BJ (cell line): ENCODE data around the gene DDX54. TPM values are rescaled to one million over a fixed set of nuclear protein-coding genes. Genes with fewer than 3 reads are reported as not detected.

Experiments
- CTCF ChIA-PET: fragments of 350-600 bp; formaldehyde crosslinking; extraction: SDS; loops from one replicate; lab custom pipeline; 2021; ENCODE audit warnings: antibody characterized with exemption, inconsistent platforms; lab: Yijun Ruan, JAX
- POLR2A ChIA-PET: fragments of 300-600 bp; sonication (Branson Sonifier 250); formaldehyde crosslinking; extraction: SDS; loops from one replicate; lab custom pipeline; 2021; ENCODE audit warnings: antibody characterized with exemption; lab: Charles Lee
- DNase-seq: peaks from one replicate; pipeline ENCODE4 v3.0.0-alpha.2; 2011; ENCODE audit warnings: low read depth
- H3K27me3 ChIP-seq: 2 replicates; pipeline ENCODE4 v1.6.0; 2011; ENCODE audit warnings: low read length; ENCODE audit not compliant: control insufficient read depth, insufficient read depth
- H3K36me3 ChIP-seq: 2 replicates; pipeline ENCODE4 v1.5.1; 2011; ENCODE audit warnings: low read length; ENCODE audit not compliant: control insufficient read depth, insufficient read depth
- H3K4me3 ChIP-seq: 2 replicates; pipeline ENCODE4 v1.5.1; 2011; ENCODE audit warnings: low read depth, mild to moderate bottlenecking, control low read depth, low read length
- CTCF ChIP-seq: IDR thresholded peaks from 2 replicates; pipeline ENCODE4 v1.5.1; 2011; ENCODE audit warnings: low read depth, mild to moderate bottlenecking, control low read depth, inconsistent platforms, low read length, moderate library complexity; ENCODE audit not compliant: insufficient read depth
- polyA plus RNA-seq: library from polyadenylated mRNA; depleted of rRNA; stranded (reverse); fragments of >200 nt; gene quantifications from 2 replicates; pipeline ENCODE4 v1.2.3, GENCODE V29; 2011

DDX54 gene
- polyA plus RNA-seq, 1 experiment: 54.7 TPM

- Histone ChIP-seq H3K27me3 (no peaks in the 10 kb centered on the region; the same call in 1 of the 2 replicates), H3K36me3 (no peaks in the 10 kb centered on the region), H3K4me3 (no peak overlapping the region)
- no peak for TF ChIP-seq CTCF
- DNase-seq: no peak
- ChIA-PET POLR2A (no interaction called here), CTCF (interaction anchor here (1.5 kb wide), 1 partner anchor 123 kb away, joined by 4 read pairs; no protein-coding TSS in a partner anchor)
These were observed 70.7 kb downstream of the DDX54 start for GRCh38 chr12:113114447-113115178.

- no peak for DNase-seq
- Histone ChIP-seq H3K4me3 (no peak overlapping the region), H3K27me3 (no peaks in the 10 kb centered on the region; the same call in 1 of the 2 replicates), H3K36me3 (no peaks in the 10 kb centered on the region)
- TF ChIP-seq CTCF: no peak
- ChIA-PET CTCF (no interaction called here), POLR2A (no interaction called here)
These were observed 71.9 kb downstream of the DDX54 start for GRCh38 chr12:113113397-113113796.

GRCh38 chr12:113112043-113112899, 73.0 kb downstream of the DDX54 start:
- no peak overlapping the region for H3K4me3 ChIP-seq
- no peak for DNase-seq
- TF ChIP-seq CTCF: no peak
- H3K36me3 ChIP-seq: no peaks in the 10 kb centered on the region
- CTCF ChIA-PET: interaction anchor here (1.8 kb wide), 1 partner anchor 13 kb away, joined by 5 read pairs; no protein-coding TSS in a partner anchor
- H3K27me3 ChIP-seq: no peaks in the 10 kb centered on the region; the same call in 1 of the 2 replicates
- POLR2A ChIA-PET: no interaction called here

GRCh38 chr12:113111247-113111646, 74.0 kb downstream of the DDX54 start:
- no peak for DNase-seq
- ChIA-PET POLR2A (no interaction called here), CTCF (interaction anchor here (1.0 to 1.8 kb wide), 2 partner anchors 12 to 63 kb away, joined by 3 to 5 read pairs; no protein-coding TSS in a partner anchor)
- Histone ChIP-seq H3K27me3 (no peaks in the 10 kb centered on the region; the same call in 1 of the 2 replicates), H3K36me3 (no peaks in the 10 kb centered on the region), H3K4me3 (no peak overlapping the region)
- TF ChIP-seq CTCF: no peak
